Right lobe of liver (tissue), 6 donors: ENCODE data around the gene AKAP8. TPM values are rescaled to one million over a fixed set of nuclear protein-coding genes. Genes with fewer than 3 reads are reported as not detected.
A peak's percentile ranks its signal among the peaks of the same experiment; 100 is the strongest.

Source experiments
- ATAC-seq, 4 donors: fragments of 200-7000 bp; cut with Tn5 transposase; one replicate each; pipeline ENCODE4 v1.9.1; 2020; ENCODE audit warnings: mild to moderate bottlenecking in 4 of 4, moderate library complexity in 4 of 4
- DNase-seq, 3 donors: peaks; one replicate each; pipeline ENCODE4 v3.0.0-alpha.2; 2020
- H3K27ac ChIP-seq, 3 donors: fragments of 200-600 bp; one replicate each; pipeline ENCODE4 v1.8.0; 2022
- H3K27me3 ChIP-seq, 2 donors: fragments of 200-600 bp; one replicate each; pipeline ENCODE4 v1.8.0; 2022
- H3K36me3 ChIP-seq, 4 donors: fragments of 200-600 bp; sonication (generic) in 1 of 4; one replicate each; pipeline versions ENCODE4 v1.5.1 to v1.8.0; 2017 to 2022; ENCODE audit warnings: control low read depth in 1 of 4
- H3K4me1 ChIP-seq, 4 donors: fragments of 200-600 bp; sonication (generic) in 1 of 4; one replicate each; pipeline versions ENCODE4 v1.5.1 to v1.8.0; 2017 to 2022; ENCODE audit warnings: control low read depth in 1 of 4
- H3K4me3 ChIP-seq, 3 donors: fragments of 200-600 bp; one replicate each; pipeline ENCODE4 v1.8.0; 2022
- H3K9me3 ChIP-seq, 4 donors: fragments of 200-600 bp; sonication (generic) in 1 of 4; one replicate each; pipeline versions ENCODE4 v1.5.1 to v1.8.0; 2017 to 2022; ENCODE audit warnings: control low read depth in 1 of 4
- CTCF ChIP-seq, 4 donors: fragments of 200-600 bp in 3 of 4; fragments of 450-650 bp in 1 of 4; IDR thresholded peaks; one replicate each; pipeline versions ENCODE4 v1.5.1 to v1.8.0; 2016 to 2022; ENCODE audit warnings: antibody characterized with exemption in 4 of 4, mild to moderate bottlenecking in 2 of 4
- POLR2A ChIP-seq: fragments of 450-650 bp; IDR thresholded peaks from one replicate; pipeline ENCODE4 v1.6.1; 2017; ENCODE audit warnings: antibody characterized with exemption, mild to moderate bottlenecking
- WGBS: methylation state at CpG from one replicate; pipeline ENCODE4 v1.1.6; 2018; ENCODE audit warnings: low coverage, low lambda C conversion rate; ENCODE audit not compliant: insufficient coverage; ENCODE audit errors: missing lambda C conversion rate; 5-methylcytosine and 5-hydroxymethylcytosine counted together
- intact Hi-C, 2 donors: fragments of 100-400 bp; cut with DNase I; formaldehyde crosslinking; loops; one replicate each; pipeline versions ENCODE4 v1.11.2 to v1.14.1; 2022
- total RNA-seq, 6 experiments: library from RNA; depleted of rRNA in 2 of 6; stranded (reverse); fragments of >200 nt in 2 of 6; fragmentation: NEBNext Ultra II Directional in 3 of 6; extraction: Animal tissue kit (Norgen Biotek cat#: 25700) in 3 of 6; gene quantifications; one replicate each; pipeline versions ENCODE4 v1.1.0 to v1.2.4, GENCODE V29; 2016 to 2023
- donor health status: DM: no; HTN: yes; CAD: no.
- donor health status: DM: no; HTN: no; CAD: no.
- donor health status: DM: no; HTN: no; CAD: no.
- donor health status: DM: no; HTN: yes; CAD: no.
- donor health status: DM: no; HTN: yes; CAD: no.

Gene AKAP8
- total RNA-seq, 6 experiments from 2014 or later, result 10.0 to 20.2 (median 13.3) TPM

- Histone ChIP-seq H3K4me3 (peak overlapping the region; percentile 78 to 95 (median 94)), H3K27ac (peak overlapping the region; percentile 67 to 98 (median 93)), H3K4me1 (peaks cover 0 to 36% (median 13%) of the 10 kb centered on the region in 4 donors), H3K27me3 (no peaks in the 10 kb centered on the region), H3K9me3 (no peaks in the 10 kb centered on the region), H3K36me3 (peaks cover 0 to 3% (median 0%) of the 10 kb centered on the region in 4 donors)
- peak in 2 of 3 donors; percentile 72 to 73 for DNase-seq
- intact Hi-C loops, result loop anchor here in 1 of 2 donors (10.0 kb wide), 1 partner anchor 115 kb away; no protein-coding TSS in a partner anchor
- ATAC-seq, result peak; percentile 7 to 25 (median 14)
- WGBS, result no CpG with 5 or more reads among the region's 56 CpGs
- no peak for TF ChIP-seq POLR2A
- TF ChIP-seq CTCF (IDR thresholded peaks at IDR 0.05), result no peak
These were observed 536 bp upstream of the AKAP8 start for GRCh38 chr19:15379999-15380647.

- TF ChIP-seq CTCF (IDR thresholded peaks at IDR 0.05) (no peak), POLR2A (no peak)
- H3K4me3 ChIP-seq, result peak overlapping the region; percentile 78 to 95 (median 94)
- 2% methylated on average over 11 of the region's 22 CpGs for WGBS
- peaks cover 0 to 3% (median 0%) of the 10 kb centered on the region in 4 donors for H3K36me3 ChIP-seq
- intact Hi-C loops, result loop anchor here in 1 of 2 donors (10.0 kb wide), 1 partner anchor 114 kb away; no protein-coding TSS in a partner anchor
- no peaks in the 10 kb centered on the region for H3K9me3 ChIP-seq
- no peaks in the 10 kb centered on the region for H3K27me3 ChIP-seq
- ATAC-seq (peak in 2 of 4 donors; percentile 4 to 8), DNase-seq (peak; percentile 50 to 66 (median 58))
- peaks cover 0 to 48% (median 18%) of the 10 kb centered on the region in 4 donors for H3K4me1 ChIP-seq
- peak overlapping the region; percentile 93 to 98 (median 94) for H3K27ac ChIP-seq
These were observed 979 bp downstream of the AKAP8 start for GRCh38 chr19:15378534-15379082.

GRCh38 chr19:15374796-15375440 is 4.7 kb downstream of the AKAP8 start:
- TF ChIP-seq POLR2A (no peak), CTCF (IDR thresholded peaks at IDR 0.05) (no peak)
- intact Hi-C loops, result loop anchor here in 1 of 2 donors (10.0 kb wide), 1 partner anchor 110 kb away; no protein-coding TSS in a partner anchor
- 21% methylated on average over 5 of the region's 24 CpGs for WGBS
- Histone ChIP-seq H3K36me3 (peaks cover 2 to 33% (median 19%) of the 10 kb centered on the region in 4 donors), H3K4me3 (peak overlapping the region in 2 of 3 donors; percentile 9 to 36), H3K27ac (peak overlapping the region; percentile 41 to 65 (median 55)), H3K27me3 (no peaks in the 10 kb centered on the region), H3K4me1 (peaks cover 0 to 41% (median 18%) of the 10 kb centered on the region in 4 donors), H3K9me3 (no peaks in the 10 kb centered on the region)
- ATAC-seq (peak; percentile 60 to 70 (median 64)), DNase-seq (peak; percentile 90 to 95 (median 93))

- TF ChIP-seq POLR2A (no peak), CTCF (IDR thresholded peaks at IDR 0.05) (no peak)
- H3K4me3 ChIP-seq, result peak overlapping the region in 1 of 3 donors; percentile 36
- peak in 1 of 4 donors; percentile 2 for ATAC-seq
- 39% methylated on average over 9 of the region's 21 CpGs for WGBS
- no peaks in the 10 kb centered on the region for H3K9me3 ChIP-seq
- H3K36me3 ChIP-seq, result peaks cover 7 to 41% (median 22%) of the 10 kb centered on the region in 4 donors
- DNase-seq, result peak in 1 of 3 donors; percentile 63
- peak overlapping the region; percentile 41 to 65 (median 55) for H3K27ac ChIP-seq
- peaks cover 0 to 41% (median 18%) of the 10 kb centered on the region in 4 donors for H3K4me1 ChIP-seq
- H3K27me3 ChIP-seq, result no peaks in the 10 kb centered on the region
- intact Hi-C loops, result loop anchor here in 1 of 2 donors (10.0 kb wide), 1 partner anchor 109 kb away; no protein-coding TSS in a partner anchor
These were observed 5.4 kb downstream of the AKAP8 start for GRCh38 chr19:15374105-15374651.
